SJCRH30 (cell line): ENCODE data around the gene PTTG1IP. TPM values are rescaled to one million over a fixed set of nuclear protein-coding genes. Genes with fewer than 3 reads are reported as not detected.

Source experiments
- DNase-seq, 2 experiments: peaks; one replicate each; pipeline ENCODE4 v3.0.0-alpha.2; 2015 to 2020
- H3K27ac ChIP-seq: fragments of 250-450 bp; sonication (Bioruptor Pico); 2 replicates; pipeline ENCODE4 v1.5.1; 2020; ENCODE audit warnings: mild to moderate bottlenecking, moderate library complexity
- H3K27me3 ChIP-seq: fragments of 250-450 bp; sonication (Bioruptor Pico); 2 replicates; pipeline ENCODE4 v1.5.1; 2020; ENCODE audit warnings: mild to moderate bottlenecking, moderate library complexity
- H3K36me3 ChIP-seq: fragments of 250-450 bp; sonication (Bioruptor Pico); 2 replicates; pipeline ENCODE4 v1.5.1; 2020; ENCODE audit warnings: mild to moderate bottlenecking, moderate library complexity
- H3K4me1 ChIP-seq: fragments of 250-450 bp; sonication (Bioruptor Pico); 2 replicates; pipeline ENCODE4 v1.5.1; 2020; ENCODE audit warnings: mild to moderate bottlenecking, moderate library complexity
- H3K4me3 ChIP-seq: fragments of 250-450 bp; sonication (Bioruptor Pico); 2 replicates; pipeline ENCODE4 v1.5.1; 2020; ENCODE audit warnings: mild to moderate bottlenecking, moderate library complexity
- H3K9me3 ChIP-seq: fragments of 250-450 bp; sonication (Bioruptor Pico); replicated peaks from 2 replicates; pipeline ENCODE4 v1.5.1; 2020; ENCODE audit warnings: mild to moderate bottlenecking, moderate library complexity
- total RNA-seq: library from RNA; depleted of rRNA; stranded (reverse); fragments of >200 nt; shearing (Covaris generic); gene quantifications from 2 replicates; pipeline ENCODE4 v1.2.3, GENCODE V29; 2014

PTTG1IP gene
- total RNA-seq, 1 experiment from 2014 or later: 195 TPM

- Histone ChIP-seq H3K4me1 (no peaks in the 10 kb centered on the region; the same call in 1 of the 2 replicates), H3K27me3 (no peaks in the 10 kb centered on the region), H3K27ac (peak within 1 kb of the TSS; percentile 42; the same call in 1 of the 2 replicates), H3K36me3 (no peaks in the 10 kb centered on the region), H3K4me3 (peak within 1 kb of the TSS; percentile 74), H3K9me3 (peaks cover 7% of the 10 kb centered on the region)
- peak; percentile 62 to 78 for DNase-seq
These were observed 55.4 kb downstream of the PTTG1IP start, which contains the start of gene SUMO3 for GRCh38 chr21:44817914-44818639. TSS of gene SUMO3 (minus strand) at chr21:44818062. CDS start at chr21:44817968, 94 bp downstream.

- H3K4me3 ChIP-seq: peak overlapping the region; percentile 74
- H3K27me3 ChIP-seq: no peaks in the 10 kb centered on the region
- H3K27ac ChIP-seq: peak overlapping the region; percentile 27; the same call in 1 of the 2 replicates
- no peaks in the 10 kb centered on the region for H3K36me3 ChIP-seq
- peaks cover 2% of the 10 kb centered on the region; the same call in 1 of the 2 replicates for H3K9me3 ChIP-seq
- DNase-seq: peak; percentile 85 to 89
- H3K4me1 ChIP-seq: no peaks in the 10 kb centered on the region; the same call in 1 of the 2 replicates
These were observed 56.0 kb downstream of the PTTG1IP start for GRCh38 chr21:44817506-44817880.

- DNase-seq: no peak
- Histone ChIP-seq H3K27ac (peak overlapping the region; percentile 27; the same call in 1 of the 2 replicates), H3K36me3 (no peaks in the 10 kb centered on the region), H3K4me3 (peak overlapping the region; percentile 74), H3K27me3 (no peaks in the 10 kb centered on the region), H3K4me1 (no peaks in the 10 kb centered on the region; the same call in 1 of the 2 replicates), H3K9me3 (no peaks in the 10 kb centered on the region)
These were observed 56.6 kb downstream of the PTTG1IP start for GRCh38 chr21:44816761-44817505.

- DNase-seq: no peak
- no peak overlapping the region for H3K27ac ChIP-seq
- H3K36me3 ChIP-seq: no peaks in the 10 kb centered on the region
- no peaks in the 10 kb centered on the region for H3K9me3 ChIP-seq
- H3K4me3 ChIP-seq: no peak overlapping the region
- H3K27me3 ChIP-seq: no peaks in the 10 kb centered on the region
- no peaks in the 10 kb centered on the region; the same call in 1 of the 2 replicates for H3K4me1 ChIP-seq
These were observed 57.5 kb downstream of the PTTG1IP start for GRCh38 chr21:44815852-44816628.

GRCh38 chr21:44815225-44815624 lies 58.3 kb downstream of the PTTG1IP start:
- Histone ChIP-seq H3K27me3 (no peaks in the 10 kb centered on the region), H3K9me3 (no peaks in the 10 kb centered on the region), H3K4me1 (no peaks in the 10 kb centered on the region; the same call in 1 of the 2 replicates), H3K36me3 (no peaks in the 10 kb centered on the region), H3K27ac (no peak overlapping the region), H3K4me3 (no peak overlapping the region)
- no peak for DNase-seq

GRCh38 chr21:44814498-44815023 lies 58.9 kb downstream of the PTTG1IP start:
- Histone ChIP-seq H3K9me3 (no peaks in the 10 kb centered on the region), H3K27me3 (no peaks in the 10 kb centered on the region), H3K27ac (no peak overlapping the region), H3K4me1 (no peaks in the 10 kb centered on the region; the same call in 1 of the 2 replicates), H3K36me3 (no peaks in the 10 kb centered on the region; the same call in 1 of the 2 replicates), H3K4me3 (no peak overlapping the region)
- DNase-seq: no peak

- Histone ChIP-seq H3K27ac (no peak overlapping the region), H3K4me3 (no peak overlapping the region), H3K27me3 (no peaks in the 10 kb centered on the region), H3K9me3 (no peaks in the 10 kb centered on the region), H3K4me1 (no peaks in the 10 kb centered on the region; the same call in 1 of the 2 replicates), H3K36me3 (peaks cover 3% of the 10 kb centered on the region; the same call in 1 of the 2 replicates)
- no peak for DNase-seq
These were observed 59.8 kb downstream of the PTTG1IP start for GRCh38 chr21:44813727-44814126.

- Histone ChIP-seq H3K27ac (no peak overlapping the region), H3K4me1 (no peaks in the 10 kb centered on the region; the same call in 1 of the 2 replicates), H3K9me3 (no peaks in the 10 kb centered on the region), H3K27me3 (no peaks in the 10 kb centered on the region), H3K4me3 (no peak overlapping the region), H3K36me3 (peaks cover 7% of the 10 kb centered on the region; the same call in 1 of the 2 replicates)
- DNase-seq: no peak
These were observed 60.3 kb downstream of the PTTG1IP start for GRCh38 chr21:44813149-44813548.

- Histone ChIP-seq H3K27me3 (no peaks in the 10 kb centered on the region), H3K4me1 (no peaks in the 10 kb centered on the region; the same call in 1 of the 2 replicates), H3K9me3 (no peaks in the 10 kb centered on the region), H3K27ac (no peak overlapping the region), H3K4me3 (no peak overlapping the region), H3K36me3 (peaks cover 7% of the 10 kb centered on the region; the same call in 1 of the 2 replicates)
- DNase-seq: no peak
These were observed 60.9 kb downstream of the PTTG1IP start for GRCh38 chr21:44812640-44813039.

- Histone ChIP-seq H3K4me3 (no peak overlapping the region), H3K27me3 (no peaks in the 10 kb centered on the region), H3K27ac (no peak overlapping the region), H3K36me3 (peaks cover 14% of the 10 kb centered on the region), H3K4me1 (no peaks in the 10 kb centered on the region), H3K9me3 (no peaks in the 10 kb centered on the region)
- DNase-seq: no peak
These were observed 62.7 kb downstream of the PTTG1IP start for GRCh38 chr21:44810779-44811178.

GRCh38 chr21:44805859-44806258 lies 67.6 kb downstream of the PTTG1IP start:
- Histone ChIP-seq H3K27ac (no peak overlapping the region), H3K4me1 (no peaks in the 10 kb centered on the region), H3K4me3 (no peak overlapping the region), H3K27me3 (no peaks in the 10 kb centered on the region), H3K36me3 (peaks cover 39% of the 10 kb centered on the region), H3K9me3 (no peaks in the 10 kb centered on the region)
- no peak for DNase-seq

- peaks cover 44% of the 10 kb centered on the region for H3K36me3 ChIP-seq
- peaks cover 4% of the 10 kb centered on the region for H3K4me1 ChIP-seq
- H3K27ac ChIP-seq: no peak overlapping the region
- no peak overlapping the region for H3K4me3 ChIP-seq
- no peak for DNase-seq
- no peaks in the 10 kb centered on the region for H3K9me3 ChIP-seq
- no peaks in the 10 kb centered on the region for H3K27me3 ChIP-seq
These were observed 68.3 kb downstream of the PTTG1IP start for GRCh38 chr21:44805226-44805625.

GRCh38 chr21:44804762-44805161 lies 68.7 kb downstream of the PTTG1IP start:
- DNase-seq: no peak
- peaks cover 8% of the 10 kb centered on the region for H3K4me1 ChIP-seq
- no peak overlapping the region for H3K4me3 ChIP-seq
- no peak overlapping the region for H3K27ac ChIP-seq
- H3K36me3 ChIP-seq: peaks cover 48% of the 10 kb centered on the region
- no peaks in the 10 kb centered on the region for H3K27me3 ChIP-seq
- H3K9me3 ChIP-seq: no peaks in the 10 kb centered on the region

GRCh38 chr21:44803651-44804050 lies 69.8 kb downstream of the PTTG1IP start:
- Histone ChIP-seq H3K4me1 (peaks cover 8% of the 10 kb centered on the region), H3K27me3 (no peaks in the 10 kb centered on the region), H3K9me3 (no peaks in the 10 kb centered on the region), H3K36me3 (peaks cover 55% of the 10 kb centered on the region), H3K4me3 (no peak overlapping the region), H3K27ac (no peak overlapping the region)
- no peak for DNase-seq
